Astrocyte of the cerebellum (primary cell): ENCODE data around the gene AMFR.
A peak's percentile ranks its signal among the peaks of the same experiment; 100 is the strongest.

Experiments used
- DNase-seq: peaks from one replicate; pipeline ENCODE4 v3.0.0-alpha.2; 2011; ENCODE audit warnings: low read depth
- H3K4me3 ChIP-seq: 2 replicates; pipeline ENCODE4 v1.5.1; 2011; ENCODE audit warnings: mild to moderate bottlenecking, low read depth, low read length, moderate library complexity
- in situ Hi-C: cut with HindIII; loops from 2 replicates; pipeline ENCODE4 v1.10.0; 2017; ENCODE audit warnings: low sequenced_read_pairs
- TF ChIP-seq, protein P1 (sequence below): IDR thresholded peaks from 2 replicates; pipeline ENCODE4 v1.5.1; 2012; ENCODE audit warnings: low read length, low read depth, moderate library complexity, mild to moderate bottlenecking; ENCODE audit errors: missing control alignments

Gene AMFR

DNA sequence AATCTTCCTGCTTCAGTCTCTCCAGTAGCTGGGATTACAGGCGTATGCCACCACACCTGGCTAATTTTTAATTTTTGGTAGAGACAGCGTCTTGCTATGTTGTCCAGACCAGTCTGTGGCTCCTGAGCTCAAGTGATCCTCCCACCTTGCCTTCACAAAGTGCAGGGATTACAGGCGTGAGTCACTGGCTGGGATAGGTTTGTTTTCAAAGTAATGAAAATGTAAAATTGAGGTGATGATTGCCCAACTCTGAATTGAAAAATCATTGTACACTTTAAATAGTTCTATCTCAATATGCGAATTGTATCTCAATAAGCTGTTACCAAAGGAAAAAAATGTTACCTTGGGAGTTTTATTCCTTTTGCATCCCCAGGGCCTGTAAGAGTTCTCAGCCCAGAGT, 1.2 kb upstream of the AMFR start:
- in situ Hi-C loops, result no loop called here
- DNase-seq, result no peak
- no peak overlapping the region for H3K4me3 ChIP-seq
- TF ChIP-seq, protein P1, sequence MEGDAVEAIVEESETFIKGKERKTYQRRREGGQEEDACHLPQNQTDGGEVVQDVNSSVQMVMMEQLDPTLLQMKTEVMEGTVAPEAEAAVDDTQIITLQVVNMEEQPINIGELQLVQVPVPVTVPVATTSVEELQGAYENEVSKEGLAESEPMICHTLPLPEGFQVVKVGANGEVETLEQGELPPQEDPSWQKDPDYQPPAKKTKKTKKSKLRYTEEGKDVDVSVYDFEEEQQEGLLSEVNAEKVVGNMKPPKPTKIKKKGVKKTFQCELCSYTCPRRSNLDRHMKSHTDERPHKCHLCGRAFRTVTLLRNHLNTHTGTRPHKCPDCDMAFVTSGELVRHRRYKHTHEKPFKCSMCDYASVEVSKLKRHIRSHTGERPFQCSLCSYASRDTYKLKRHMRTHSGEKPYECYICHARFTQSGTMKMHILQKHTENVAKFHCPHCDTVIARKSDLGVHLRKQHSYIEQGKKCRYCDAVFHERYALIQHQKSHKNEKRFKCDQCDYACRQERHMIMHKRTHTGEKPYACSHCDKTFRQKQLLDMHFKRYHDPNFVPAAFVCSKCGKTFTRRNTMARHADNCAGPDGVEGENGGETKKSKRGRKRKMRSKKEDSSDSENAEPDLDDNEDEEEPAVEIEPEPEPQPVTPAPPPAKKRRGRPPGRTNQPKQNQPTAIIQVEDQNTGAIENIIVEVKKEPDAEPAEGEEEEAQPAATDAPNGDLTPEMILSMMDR, result no peak

GRCh38 chr16:56424791-56425438, 430 bp downstream of the AMFR start:
- TF ChIP-seq, protein P1, result no peak
- H3K4me3 ChIP-seq, result peak overlapping the region; percentile 49
- no peak for DNase-seq
- in situ Hi-C loops, result no loop called here

- H3K4me3 ChIP-seq, result peak overlapping the region; percentile 49
- in situ Hi-C loops, result no loop called here
- no peak for DNase-seq
- TF ChIP-seq, protein P1, result no peak
These were observed 961 bp downstream of the AMFR start for GRCh38 chr16:56424404-56424764.

- DNase-seq, result no peak
- peak overlapping the region; percentile 49 for H3K4me3 ChIP-seq
- in situ Hi-C loops, result no loop called here
- TF ChIP-seq, protein P1, result no peak
These were observed 1.6 kb downstream of the AMFR start for GRCh38 chr16:56423584-56424403.

GRCh38 chr16:56422896-56423441, 2.4 kb downstream of the AMFR start:
- DNase-seq, result no peak
- TF ChIP-seq, protein P1, result no peak
- no peak overlapping the region for H3K4me3 ChIP-seq
- in situ Hi-C loops, result no loop called here

DNA sequence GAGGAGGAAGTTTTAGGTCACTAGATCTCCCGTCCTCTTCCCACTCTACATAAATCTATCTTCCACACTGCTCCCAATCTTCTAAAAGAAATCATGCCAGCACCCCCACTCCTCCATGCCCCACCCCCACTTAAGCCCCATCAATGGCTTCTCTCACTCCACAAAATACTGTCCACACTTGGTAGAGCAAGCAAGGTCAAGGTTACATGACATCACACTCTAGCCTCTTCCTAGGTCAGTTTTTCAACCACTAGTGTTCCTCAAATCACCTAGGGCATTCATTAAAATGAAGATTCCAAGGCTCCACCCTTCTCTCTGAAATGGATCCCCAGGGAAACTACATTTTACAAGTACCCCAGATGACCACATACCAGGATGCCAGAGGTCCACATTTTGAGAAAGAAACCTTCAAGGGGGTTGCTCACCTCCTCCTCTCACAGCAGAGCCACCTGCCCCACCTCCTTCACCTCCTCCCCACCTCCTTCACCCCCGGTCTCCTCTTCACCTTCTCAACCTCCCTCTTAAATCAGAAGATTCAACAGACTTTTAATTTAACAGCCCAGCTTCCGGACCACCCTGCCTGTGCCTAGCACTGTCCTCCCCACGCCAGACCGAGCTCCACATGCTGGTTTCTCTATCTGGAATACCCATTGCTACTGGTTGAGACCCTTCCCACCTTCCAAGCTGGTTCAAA, 3.2 kb downstream of the AMFR start:
- no peak for DNase-seq
- TF ChIP-seq, protein P1, result no peak
- H3K4me3 ChIP-seq, result no peak overlapping the region
- in situ Hi-C loops, result no loop called here
